ENCODE measurements around the gene ADAM17. TPM values are rescaled to one million over a fixed set of nuclear protein-coding genes. Genes with fewer than 3 reads are reported as not detected.
"Not testable (repeated sequence)": the region's sequence is repeated elsewhere in the genome, so short reads cannot be mapped to it uniquely, and the experiment has no call there.

The ADAM17 gene
- 10 to 100 TPM; 19.0 to 20.2 TPM for total RNA-seq

DNA sequence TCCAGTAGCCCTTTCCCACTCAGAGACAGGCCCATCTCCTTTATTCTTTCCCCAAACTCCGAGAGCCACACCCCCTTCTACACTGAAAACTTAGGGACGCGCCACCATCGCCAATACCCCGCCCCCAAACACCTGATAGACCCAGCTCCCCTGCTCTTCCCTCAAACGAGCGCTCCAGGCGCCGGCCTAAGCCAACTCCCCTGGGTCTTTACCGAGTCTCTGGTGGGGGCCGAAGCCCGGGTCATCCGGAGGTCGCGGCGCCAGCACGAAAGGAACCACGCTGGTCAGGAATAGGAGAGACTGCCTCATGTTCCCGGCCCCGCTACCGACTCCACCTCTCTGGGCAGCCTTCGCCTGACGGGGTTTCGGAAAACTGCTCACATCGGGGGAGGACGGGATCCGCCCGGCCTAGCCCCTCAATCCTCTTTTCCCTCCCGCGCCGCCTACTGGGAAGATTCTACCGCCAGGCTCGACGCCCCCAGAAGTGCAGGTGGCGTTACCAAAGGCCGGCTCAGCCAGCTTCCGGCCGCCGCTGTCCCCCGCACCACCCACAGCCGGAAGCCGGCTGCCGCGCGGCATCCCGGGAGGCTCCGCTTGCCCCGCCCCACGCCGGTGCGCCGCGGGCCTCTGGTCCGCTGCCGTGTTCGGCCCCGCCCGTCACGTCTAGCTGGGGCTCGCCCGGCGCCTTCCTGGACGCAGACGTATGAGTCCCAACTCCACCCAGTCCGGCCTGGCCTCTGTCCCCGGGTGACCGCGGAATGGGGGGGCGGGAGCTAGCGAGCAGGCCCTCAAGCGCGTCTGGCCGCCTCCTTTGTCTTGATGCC lies at the start of gene ADAM17:
ADAM17 (minus strand) TSS at position 534 of the 824 bp plus-strand sequence; CDS start at position 309, 225 bp downstream.
- POLR2A ChIA-PET: interaction anchor here (0.6 to 3.1 kb wide), 13 partner anchors 14 to 288 kb away, joined by 3 to 35 read pairs (median 4); partner anchors contain the start of genes CPSF3, ITGB1BP1 and YWHAQ
- CTCF ChIA-PET: interaction anchor here (0.7 to 2.1 kb wide), 16 partner anchors 13 to 288 kb away, joined by 3 to 8 read pairs (median 4); partner anchors contain the start of genes TAF1B and YWHAQ

DNA sequence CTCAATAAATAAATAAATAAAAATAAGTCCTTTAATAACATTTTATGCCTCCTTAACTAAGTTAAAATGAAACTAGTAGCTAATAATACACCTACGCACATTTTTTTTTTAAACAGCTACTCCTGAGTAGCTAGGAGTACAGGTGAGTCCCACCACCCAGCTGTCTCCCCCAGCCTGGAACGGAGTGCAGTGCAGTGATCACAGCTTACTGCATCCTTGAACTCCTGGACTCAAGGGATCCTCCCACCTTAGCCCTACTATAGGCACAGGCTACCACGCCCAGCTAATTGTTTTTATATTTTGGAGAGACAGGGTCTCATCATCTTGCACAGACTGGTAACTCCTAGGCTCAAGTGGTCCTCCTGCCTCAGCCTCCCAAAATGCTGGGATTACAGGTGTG lies 46.8 kb upstream of the ADAM17 start:
- POLR2A ChIA-PET: no interaction called here
- CTCF ChIA-PET: no interaction called here

DNA sequence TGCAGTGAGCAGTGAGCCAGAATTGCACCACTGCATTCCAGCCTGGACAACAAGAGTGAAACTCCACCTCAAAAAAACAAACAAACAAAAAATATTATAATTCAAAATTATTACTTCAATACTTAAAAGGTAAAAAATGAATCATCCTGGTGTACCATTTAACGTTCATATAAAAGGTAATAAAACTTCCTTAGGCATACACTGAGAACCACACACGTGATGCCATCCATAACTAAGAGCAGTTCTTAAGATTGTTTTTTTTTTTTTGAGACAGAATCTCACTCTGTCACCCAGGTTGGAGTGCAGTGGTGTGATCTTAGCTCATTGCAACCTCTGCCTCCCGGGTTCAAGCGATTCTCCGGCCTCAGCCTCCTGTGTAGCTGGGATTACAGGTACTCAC lies 45.8 kb upstream of the ADAM17 start:
- CTCF ChIA-PET: interaction anchor here (1.5 kb wide), 1 partner anchor 40 kb away, joined by 4 read pairs; no protein-coding TSS in a partner anchor
- POLR2A ChIA-PET: no interaction called here

DNA sequence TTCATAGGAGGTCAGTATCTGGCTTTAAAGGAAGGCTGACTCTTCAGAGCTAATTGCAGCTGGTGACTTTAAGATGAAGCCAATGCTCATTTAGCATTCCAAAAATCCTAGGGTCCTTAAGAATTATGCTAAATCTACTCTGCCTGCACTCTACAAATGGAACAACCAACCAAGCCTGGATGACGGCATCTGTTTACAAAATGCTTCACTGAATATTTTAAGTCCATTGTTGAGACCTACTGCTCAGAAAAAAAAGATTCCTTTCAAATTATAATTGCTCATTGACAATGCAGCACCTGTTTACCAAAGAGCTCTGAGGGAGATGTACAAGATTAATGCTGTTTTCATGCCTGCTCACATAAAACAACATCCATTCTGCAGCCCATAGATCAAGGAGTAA lies 43.8 kb upstream of the ADAM17 start:
- ChIA-PET POLR2A (no interaction called here), CTCF (interaction anchor here (0.9 to 1.8 kb wide), 2 partner anchors 27 to 44 kb away, joined by 4 to 5 read pairs; partner anchors contain the start of gene ADAM17)

DNA sequence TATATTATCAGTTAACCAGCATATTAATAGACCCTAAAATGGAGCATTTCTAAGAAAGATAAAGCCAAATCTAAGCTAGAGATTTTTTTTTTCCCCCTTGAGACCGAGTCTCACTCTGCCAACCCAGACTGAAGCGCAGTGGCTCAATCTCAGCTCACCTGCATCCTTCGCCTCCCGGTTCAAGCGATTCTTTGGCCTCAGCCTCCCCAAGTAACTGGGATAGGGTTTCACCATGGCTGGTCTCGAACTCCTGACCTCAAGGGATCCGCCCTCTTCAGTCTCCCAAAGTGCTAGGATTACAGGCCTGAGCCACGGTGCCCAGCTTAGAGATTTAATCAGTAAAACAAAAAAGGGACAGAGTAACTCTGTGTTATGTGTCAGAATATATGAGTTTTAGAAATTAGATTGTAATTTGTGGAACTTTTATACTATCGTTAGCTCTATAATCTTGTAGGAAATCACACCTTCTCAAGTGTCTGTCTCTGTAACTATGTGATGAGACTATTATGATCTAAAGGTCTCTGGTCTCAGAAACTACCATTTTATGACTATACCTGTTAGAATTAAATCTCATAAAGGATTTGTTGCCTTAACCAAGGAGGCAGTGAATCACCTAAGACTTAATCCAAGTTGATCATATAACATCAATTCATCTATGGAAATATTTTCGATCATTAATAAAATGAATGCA lies 41.1 kb upstream of the ADAM17 start:
- ChIA-PET CTCF (interaction anchor here (0.9 to 1.9 kb wide), 4 partner anchors 10 to 173 kb away, joined by 3 to 9 read pairs (median 4); no protein-coding TSS in a partner anchor), POLR2A (interaction anchor here (1.0 to 1.6 kb wide), 3 partner anchors 14 to 59 kb away, joined by 3 to 8 read pairs (median 3); partner anchors contain the start of gene YWHAQ)

DNA sequence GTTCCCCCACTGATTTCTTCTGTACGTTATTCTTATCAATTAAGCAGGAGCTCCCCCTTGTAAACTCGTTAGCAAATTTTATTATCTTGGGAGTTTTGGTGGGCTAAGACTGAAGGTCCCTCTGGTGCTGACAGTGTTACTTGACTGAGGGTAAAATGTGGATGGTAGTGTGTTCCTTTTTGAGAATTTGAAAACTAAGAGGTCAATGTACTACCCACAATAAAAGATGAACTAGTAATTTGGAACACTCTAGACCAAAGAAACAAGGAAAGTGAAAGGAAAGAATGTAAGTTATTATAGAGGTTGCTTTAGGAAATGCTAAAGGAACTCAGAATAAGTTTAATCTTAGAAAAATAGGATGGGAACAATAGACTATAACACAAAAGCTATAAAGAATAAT lies 40.1 kb upstream of the ADAM17 start:
- ChIA-PET CTCF (interaction anchor here (0.8 to 1.9 kb wide), 4 partner anchors 11 to 158 kb away, joined by 3 to 9 read pairs (median 4); no protein-coding TSS in a partner anchor), POLR2A (interaction anchor here (0.6 to 1.9 kb wide), 8 partner anchors 12 to 124 kb away, joined by 3 to 9 read pairs (median 6); partner anchors contain the start of genes ADAM17 and YWHAQ)

DNA sequence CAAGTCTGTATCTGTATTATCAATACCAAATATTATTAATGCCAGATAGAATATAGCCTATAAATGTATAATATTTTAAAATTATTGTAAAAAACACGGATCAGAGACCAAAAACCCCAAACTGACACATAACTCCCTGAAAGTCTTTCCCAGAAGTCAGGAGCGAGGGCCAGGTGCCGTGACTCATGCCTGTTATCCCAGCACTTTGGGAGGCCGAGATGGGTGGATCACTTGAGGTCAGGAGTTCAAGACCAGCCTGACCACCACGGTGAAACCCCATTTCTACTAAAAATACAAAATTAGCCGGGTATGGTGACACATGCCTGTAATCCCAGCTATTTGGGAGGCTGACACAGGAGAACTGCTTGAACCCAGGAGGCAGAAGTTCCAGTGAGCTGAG lies 39.6 kb upstream of the ADAM17 start:
- CTCF ChIA-PET: interaction anchor here (0.7 to 1.9 kb wide), 5 partner anchors 13 to 158 kb away, joined by 3 to 9 read pairs (median 3); no protein-coding TSS in a partner anchor
- POLR2A ChIA-PET: interaction anchor here (1.5 to 1.9 kb wide), 4 partner anchors 13 to 187 kb away, joined by 5 to 10 read pairs (median 8); partner anchors contain the start of genes ADAM17 and YWHAQ

DNA sequence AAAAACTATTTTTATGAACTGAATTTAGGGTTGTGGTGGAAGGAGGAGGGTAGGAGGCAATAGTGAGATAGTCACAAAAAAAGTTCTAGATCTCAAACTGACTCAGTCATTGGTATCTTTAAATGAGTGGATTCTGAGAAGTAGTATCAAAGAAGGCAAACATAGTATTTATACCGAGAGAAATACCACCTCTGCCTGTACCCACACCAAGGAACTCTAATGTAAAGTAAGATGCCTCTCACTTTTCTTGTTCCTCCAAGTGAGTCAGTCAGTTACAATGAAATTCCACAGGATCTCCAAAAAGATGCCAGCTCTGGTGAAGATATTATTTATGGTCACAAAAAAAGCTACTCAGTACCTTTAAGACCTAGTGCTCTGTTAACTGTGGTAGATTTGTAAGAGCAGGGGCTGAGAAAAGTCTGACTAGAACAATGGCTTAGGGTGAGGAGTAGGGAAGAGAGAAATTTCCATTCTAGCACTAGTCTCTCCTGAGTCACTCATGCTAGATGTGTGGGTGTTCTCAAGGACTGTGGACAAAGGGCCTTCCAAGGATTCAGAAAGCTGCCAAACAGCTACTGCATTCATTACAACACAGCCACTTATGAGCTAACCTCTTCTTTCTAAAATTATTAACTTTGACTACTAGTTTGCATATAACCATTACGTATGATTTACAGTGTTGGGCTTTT lies 38.9 kb upstream of the ADAM17 start:
- POLR2A ChIA-PET: interaction anchor here (1.5 to 1.9 kb wide), 4 partner anchors 14 to 188 kb away, joined by 5 to 10 read pairs (median 8); partner anchors contain the start of genes ADAM17 and YWHAQ
- CTCF ChIA-PET: interaction anchor here (0.6 to 0.8 kb wide), 4 partner anchors 23 to 159 kb away, joined by 3 to 5 read pairs (median 4); no protein-coding TSS in a partner anchor

DNA sequence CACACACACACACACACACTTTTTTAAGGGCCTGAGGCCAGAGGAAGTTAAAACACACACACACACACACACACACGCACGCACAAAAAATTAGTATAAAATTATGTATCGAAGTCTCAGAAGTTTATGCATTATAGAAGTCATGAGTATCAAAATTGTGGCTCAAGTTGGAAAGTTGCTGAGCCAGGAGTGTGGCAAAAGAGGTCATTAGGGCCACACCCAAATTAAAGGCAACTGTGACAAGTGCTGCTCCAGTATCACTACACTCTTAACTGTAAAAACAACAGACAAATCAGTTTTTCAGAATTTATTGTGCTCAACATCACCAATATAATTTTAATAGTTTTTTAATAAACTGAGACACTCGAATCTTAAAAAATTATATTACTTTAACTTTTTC lies 38.3 kb upstream of the ADAM17 start:
- ChIA-PET CTCF (interaction anchor here (1.5 kb wide), 1 partner anchor 115 kb away, joined by 4 read pairs; no protein-coding TSS in a partner anchor), POLR2A (interaction anchor here (1.5 to 1.9 kb wide), 3 partner anchors 14 to 188 kb away, joined by 7 to 10 read pairs (median 9); partner anchors contain the start of gene ADAM17)

DNA sequence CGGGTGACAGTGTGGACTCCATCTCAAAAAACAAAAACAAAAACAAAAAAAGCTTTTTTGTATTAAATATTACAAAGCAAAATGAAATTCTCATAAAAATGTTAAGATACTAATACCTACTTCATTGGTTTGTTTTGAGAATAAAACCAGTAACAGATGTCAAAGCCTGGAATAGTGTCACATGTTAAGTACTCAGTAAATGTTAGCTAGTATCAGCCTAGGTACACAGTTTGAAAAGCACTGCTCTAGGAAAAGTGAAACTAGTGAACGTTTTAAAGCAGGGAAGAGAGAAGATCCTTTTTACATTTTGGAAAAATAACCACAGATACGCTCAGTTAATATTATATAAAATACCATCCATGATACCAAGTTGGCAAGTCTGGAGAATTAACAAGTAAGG lies 37.1 kb upstream of the ADAM17 start:
- ChIA-PET POLR2A (interaction anchor here (0.7 kb wide), 1 partner anchor 37 kb away, joined by 3 read pairs; the partner anchor contains the start of gene ADAM17), CTCF (interaction anchor here (1.0 to 2.2 kb wide), 3 partner anchors 18 to 116 kb away, joined by 3 to 8 read pairs (median 4); partner anchors contain the start of gene ADAM17)

DNA sequence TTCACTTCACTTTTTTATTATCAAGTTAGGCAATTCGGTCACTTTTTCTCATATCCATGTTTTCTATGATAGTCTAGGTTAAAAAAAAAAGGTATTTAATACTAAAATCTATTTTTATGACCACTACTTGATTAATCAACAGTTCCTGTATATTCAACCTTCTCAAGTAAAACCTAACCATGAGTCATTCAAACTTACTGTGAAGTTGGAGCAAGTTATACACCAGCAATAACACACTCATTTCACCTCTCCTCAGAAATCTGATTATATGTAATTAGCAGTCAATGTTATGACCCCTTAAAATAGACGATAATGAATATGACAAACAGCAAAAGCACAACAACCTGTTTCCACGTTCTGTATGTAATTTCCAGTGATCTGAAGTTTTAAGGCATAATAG lies 35.0 kb upstream of the ADAM17 start:
- POLR2A ChIA-PET: interaction anchor here (1.3 to 1.7 kb wide), 2 partner anchors 17 to 36 kb away, joined by 5 to 7 read pairs; partner anchors contain the start of gene ADAM17
- CTCF ChIA-PET: interaction anchor here (1.0 to 2.2 kb wide), 2 partner anchors 35 to 40 kb away, joined by 3 to 8 read pairs; partner anchors contain the start of genes ADAM17 and YWHAQ

DNA sequence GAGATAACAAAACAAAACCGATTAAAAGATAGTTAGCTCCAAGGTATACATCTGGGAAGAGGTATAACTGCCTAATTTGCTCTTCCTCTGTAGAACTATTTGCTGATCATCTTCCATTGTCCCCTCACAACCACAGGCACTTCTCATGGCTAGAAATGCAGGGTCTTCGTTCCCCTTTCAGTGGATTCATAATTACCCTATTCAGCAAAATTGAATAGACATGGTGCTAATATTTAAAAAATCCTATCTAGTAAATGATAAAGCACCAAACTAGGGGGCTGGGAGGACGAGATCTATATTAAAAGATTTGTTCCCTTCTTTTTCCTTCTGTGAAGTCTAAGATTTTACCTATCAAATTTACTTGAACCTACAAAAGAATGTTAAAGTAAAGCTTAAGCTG lies 30.8 kb upstream of the ADAM17 start:
- POLR2A ChIA-PET: no interaction called here
- CTCF ChIA-PET: no interaction called here

DNA sequence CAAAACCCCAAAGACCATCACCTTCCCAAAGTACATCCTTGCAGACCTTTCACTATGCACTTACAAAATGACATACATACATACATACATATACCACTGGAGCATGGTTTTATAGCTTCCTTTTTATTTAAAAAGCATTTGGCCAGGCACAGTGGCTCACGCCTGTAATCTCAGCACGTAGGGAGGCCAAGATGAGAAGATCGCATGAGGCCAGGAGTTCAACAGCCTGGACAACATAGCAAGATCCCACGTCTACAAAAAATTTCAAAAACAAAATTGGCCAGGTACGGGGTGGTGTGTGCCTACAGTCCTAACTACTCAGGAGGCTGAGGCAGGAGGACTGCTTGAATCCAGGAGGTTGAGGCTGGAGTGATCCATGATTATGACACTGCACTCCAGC lies 29.9 kb upstream of the ADAM17 start:
- ChIA-PET POLR2A (no interaction called here), CTCF (no interaction called here)

DNA sequence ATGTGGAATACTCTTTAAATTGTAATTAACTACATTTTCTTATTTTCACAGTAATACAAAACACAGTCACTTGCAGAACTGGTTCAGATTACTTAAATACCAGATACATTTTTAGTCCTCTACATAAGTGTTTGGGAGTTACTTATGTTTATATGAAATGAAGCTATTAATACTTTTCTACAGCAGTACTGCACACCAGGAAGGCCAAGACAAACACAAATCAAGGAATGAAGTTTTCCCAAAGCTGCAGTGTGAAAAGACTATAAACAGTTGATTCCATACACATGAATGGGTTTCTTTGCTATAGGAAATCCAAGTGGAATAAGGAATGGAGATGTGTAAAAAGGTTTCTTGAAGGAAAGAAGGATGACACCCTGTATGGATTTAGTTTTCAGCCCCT lies 29.3 kb upstream of the ADAM17 start:
- CTCF ChIA-PET, POLR2A ChIA-PET: not testable (repeated sequence)

DNA sequence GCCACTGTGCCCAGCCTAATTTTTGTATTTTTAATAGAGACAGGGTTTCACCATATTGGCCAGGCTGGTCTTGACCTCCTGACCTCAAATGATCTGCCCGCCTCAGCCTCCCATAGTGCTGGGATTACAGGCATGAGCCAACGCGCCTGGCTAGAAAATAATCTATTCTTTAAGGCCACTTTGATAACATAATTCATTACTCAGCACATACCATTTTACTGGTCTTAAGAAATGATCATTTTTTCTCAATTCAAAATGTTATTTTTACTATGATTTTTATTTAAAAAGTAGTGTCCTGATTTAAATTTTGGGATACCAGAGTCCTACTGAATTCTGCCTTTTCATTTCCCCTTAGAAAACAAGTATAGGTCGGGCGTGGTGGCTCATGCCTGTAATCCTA lies 27.0 kb upstream of the ADAM17 start:
- ChIA-PET POLR2A (no interaction called here), CTCF (interaction anchor here (0.9 kb wide), 1 partner anchor 13 kb away, joined by 4 read pairs; no protein-coding TSS in a partner anchor)

DNA sequence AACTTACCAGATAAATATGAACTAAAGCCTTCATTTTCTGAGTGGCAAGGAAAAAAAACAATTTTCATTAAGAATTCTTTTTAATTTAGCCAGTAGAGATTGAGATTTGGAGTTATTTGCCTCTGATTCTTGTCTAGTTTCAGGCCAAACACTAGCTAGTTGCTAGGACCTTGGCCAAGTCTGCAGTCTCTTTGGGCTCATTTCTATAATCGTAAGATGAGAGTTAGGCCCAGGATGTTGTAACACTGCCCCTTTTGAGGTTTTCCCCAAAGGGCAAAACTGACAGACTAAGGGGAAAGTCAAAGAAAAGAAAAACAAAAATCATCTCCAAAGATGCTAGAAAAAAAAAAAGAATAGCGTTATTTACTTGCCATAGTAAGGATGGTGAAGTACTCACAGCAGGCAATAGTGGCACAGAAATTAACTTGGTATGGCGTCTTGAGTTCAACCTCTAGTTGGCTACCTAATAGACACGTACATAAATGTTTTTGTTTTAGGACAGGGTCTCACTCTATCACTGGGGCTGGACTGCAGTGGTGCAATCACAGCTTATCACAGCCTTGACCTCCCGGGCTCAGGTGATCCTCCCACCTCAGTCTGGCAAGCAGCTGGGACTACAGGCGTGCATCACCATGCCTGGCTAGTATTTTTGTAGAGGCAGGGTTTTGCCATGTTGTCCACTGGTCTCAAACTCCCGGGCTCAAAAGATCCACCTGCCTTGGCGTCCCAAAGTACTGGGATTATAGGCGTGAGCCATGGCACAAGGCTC lies 23.0 kb upstream of the ADAM17 start:
- POLR2A ChIA-PET: interaction anchor here (0.5 kb wide), 1 partner anchor 45 kb away, joined by 5 read pairs; no protein-coding TSS in a partner anchor

DNA sequence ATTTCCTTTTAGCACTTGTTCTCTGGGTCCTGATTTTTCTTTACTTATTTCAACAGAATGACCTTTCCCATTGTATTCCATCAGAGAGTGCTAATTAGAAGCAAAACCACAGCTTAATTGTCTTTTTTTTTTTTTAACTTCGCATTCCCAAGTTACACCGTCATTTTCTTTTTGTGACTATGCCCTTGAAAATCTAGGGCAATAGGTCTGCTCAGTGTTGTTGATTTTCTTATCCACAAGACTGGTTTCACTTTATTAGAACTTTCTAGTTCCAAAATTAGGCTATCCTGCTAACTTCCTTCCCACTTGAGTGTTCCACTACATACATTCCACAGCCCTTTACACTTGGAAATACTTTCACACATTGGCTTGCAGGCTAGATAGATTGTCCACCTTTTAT lies 18.7 kb upstream of the ADAM17 start:
- ChIA-PET CTCF (no interaction called here), POLR2A (no interaction called here)

More for the DNA sequence above, 23.0 kb upstream of the ADAM17 start:
- CTCF ChIA-PET: interaction anchor here (0.7 kb wide), 1 partner anchor 33 kb away, joined by 4 read pairs; no protein-coding TSS in a partner anchor

DNA sequence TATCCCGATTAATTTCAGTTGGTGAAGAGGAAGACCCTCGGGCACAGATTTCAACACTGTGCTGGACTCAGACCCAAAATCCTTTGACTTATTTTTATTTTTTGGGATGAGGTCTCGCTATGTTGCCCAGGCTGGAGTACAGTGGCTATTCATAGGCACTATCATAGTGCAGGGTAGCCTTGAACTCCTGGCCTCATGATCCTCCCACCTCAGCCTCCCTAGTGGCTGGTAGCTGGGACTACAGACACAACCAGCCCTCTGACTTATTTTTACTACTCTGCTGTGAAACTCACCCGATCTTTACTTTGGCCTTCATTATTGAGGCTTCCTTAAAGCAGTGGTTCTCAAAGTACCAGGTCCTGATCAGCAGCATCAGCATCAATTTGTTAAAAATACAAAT lies 18.2 kb upstream of the ADAM17 start:
- CTCF ChIA-PET: no interaction called here
- POLR2A ChIA-PET: no interaction called here

Data from activated CD8-positive, alpha-beta memory T cell treated with anti-CD3 and anti-CD28 coated beads for 36 hours (primary cell).